Activated gamma-delta T cell treated with anti-CD3 and anti-CD28 coated beads, Interleukin-2, amount 50 U/mL, for 16 hours (primary cell): Measurements from ENCODE around the gene IFIT5.
"Not testable (repeated sequence)": the region's sequence is repeated elsewhere in the genome, so short reads cannot be mapped to it uniquely, and the experiment has no call there.

Experiments used
- DNase-seq: peaks from one replicate; pipeline ENCODE4 v3.0.0-alpha.2; 2020; ENCODE audit warnings: low read depth

The IFIT5 gene, protein sequence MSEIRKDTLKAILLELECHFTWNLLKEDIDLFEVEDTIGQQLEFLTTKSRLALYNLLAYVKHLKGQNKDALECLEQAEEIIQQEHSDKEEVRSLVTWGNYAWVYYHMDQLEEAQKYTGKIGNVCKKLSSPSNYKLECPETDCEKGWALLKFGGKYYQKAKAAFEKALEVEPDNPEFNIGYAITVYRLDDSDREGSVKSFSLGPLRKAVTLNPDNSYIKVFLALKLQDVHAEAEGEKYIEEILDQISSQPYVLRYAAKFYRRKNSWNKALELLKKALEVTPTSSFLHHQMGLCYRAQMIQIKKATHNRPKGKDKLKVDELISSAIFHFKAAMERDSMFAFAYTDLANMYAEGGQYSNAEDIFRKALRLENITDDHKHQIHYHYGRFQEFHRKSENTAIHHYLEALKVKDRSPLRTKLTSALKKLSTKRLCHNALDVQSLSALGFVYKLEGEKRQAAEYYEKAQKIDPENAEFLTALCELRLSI

DNA sequence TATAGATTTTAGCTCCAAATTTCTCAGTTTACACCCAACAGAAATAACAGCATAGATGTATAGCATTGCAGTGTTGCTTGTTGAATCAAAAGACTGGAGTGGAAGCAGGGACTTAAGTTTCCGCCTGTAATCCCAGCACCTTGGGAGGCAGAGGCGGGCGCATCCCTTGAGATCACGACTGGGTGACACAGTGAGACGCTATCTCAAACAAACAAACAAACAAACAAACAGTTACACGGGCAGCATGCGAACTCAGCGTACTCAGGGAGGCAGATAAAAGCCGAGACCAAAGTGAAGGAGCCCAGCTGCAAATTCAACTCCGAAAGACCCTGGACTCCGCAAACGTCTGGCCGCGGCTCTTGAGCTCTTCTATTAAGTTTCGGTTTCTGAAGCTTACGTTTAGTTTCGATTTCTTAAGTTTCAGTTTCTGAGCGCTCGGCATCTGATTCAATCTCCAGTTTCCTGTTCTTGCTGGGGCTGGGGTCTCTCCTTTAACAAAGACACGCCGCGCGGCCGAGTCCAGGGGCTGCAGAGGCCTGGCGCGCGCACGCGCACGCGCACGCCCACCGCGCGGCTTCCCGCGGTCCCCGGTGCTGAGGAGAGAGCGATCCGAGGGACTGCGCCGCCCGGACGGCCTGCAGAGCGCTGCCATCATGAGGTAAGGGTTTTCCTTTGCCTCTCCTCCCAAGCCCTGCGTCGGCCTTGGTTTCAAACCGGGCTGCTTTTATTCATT, at the start of gene IFIT5:
IFIT5 (plus strand) TSS at position 423 of the 733 bp plus-strand sequence; CDS start at position 654, 231 bp downstream.
- DNase-seq, result peak; percentile 37

DNA sequence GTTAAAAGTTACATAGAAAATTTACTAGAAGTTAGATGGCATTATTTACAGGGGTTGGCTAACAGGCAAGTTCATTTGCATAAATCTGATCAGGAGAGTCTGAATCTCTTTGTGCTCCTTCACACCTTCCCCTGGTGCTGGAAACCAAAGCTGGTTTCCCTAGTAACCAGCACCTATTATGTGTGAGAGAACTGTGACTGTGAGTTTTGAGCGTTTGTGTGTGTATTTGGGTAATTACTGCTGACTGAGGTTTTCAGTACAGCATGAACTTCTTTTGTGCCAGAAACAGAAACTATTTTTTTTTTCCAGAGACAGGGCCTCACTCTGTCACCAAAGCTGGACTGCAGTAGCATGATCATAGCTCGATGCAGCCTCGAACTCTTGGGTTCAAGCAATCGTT, 46.8 kb upstream of the IFIT5 start:
- DNase-seq, result no peak

DNA sequence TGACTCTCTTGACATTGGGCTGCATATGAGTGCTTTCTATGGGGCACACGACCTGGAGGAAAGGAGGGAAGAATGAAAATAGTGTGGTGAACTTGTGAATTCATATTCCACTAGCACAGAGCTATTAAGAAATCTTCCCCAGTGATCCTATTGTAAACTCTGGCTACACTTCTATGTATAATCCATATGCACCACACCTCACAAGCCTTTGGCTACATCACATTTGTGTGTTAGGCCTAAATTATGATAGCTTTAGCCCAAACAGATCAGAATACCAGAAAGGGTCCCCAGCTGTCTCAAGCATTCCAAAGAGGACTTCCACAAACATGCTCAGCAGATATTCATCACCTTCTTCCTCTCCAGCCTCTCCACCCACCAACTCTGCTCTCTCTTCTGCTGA, 46.2 kb upstream of the IFIT5 start:
- no peak for DNase-seq

DNA sequence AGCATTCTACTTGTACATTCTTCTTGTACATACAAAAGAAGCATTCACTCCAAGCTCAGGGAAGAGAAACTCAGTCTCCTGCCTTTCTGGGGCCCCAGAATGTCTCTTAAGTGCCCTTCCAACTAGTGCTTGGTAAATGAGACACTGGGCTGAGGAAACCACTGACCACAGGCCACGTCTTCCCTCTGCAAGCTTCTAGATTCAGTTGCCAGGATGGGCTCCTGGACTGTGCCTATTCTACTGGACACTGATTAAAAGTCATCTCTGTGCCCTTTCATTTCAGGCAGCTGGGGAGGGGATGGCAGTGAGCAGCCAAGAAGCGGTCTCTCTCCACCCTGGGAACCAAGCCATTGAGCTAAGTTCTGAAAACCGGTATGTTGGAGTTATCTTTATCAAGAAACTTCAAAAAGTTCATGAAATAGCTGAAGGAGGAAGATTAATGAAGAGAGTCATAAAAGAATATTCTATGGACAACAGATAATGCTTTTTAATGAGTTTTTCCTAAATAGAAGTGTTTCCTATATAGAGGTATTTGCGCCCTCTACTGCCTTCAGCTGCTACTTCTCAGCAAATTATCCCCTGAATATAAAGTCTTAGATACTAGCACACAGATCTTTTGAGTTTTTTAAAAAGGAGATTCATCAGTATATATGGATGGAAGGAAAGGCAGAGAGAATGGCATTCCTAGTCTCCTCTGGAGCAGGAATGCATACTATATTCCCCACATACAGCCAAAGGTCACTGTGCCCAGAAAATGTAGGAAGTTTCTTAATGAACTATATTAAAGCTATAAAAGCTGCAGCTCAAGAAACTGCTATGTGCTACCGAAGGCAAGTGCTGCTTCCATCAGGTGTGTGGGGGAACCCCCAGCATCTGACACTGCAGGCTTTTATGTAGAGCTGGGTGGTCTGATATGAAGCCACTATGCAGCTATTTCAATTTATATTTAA, 44.9 kb upstream of the IFIT5 start:
- DNase-seq, result no peak

DNA sequence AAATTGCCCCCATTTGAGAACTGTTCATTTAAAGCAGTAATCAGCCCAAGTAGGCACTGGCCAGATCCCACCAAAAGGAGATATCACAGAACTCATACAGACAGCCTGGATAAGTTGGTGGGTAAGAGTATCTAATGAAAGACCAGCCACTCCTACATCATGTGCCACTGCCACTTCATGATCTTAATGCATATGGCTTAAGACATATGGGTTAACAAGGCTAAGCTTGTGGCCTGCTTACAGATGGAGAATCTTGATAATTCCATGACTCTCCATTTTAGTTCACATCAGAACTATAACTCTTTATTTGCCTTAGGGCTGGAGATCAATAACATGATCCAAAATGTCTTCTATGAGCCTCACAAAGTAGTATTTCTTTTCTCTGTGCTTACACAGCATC, 43.3 kb upstream of the IFIT5 start:
- no peak for DNase-seq

DNA sequence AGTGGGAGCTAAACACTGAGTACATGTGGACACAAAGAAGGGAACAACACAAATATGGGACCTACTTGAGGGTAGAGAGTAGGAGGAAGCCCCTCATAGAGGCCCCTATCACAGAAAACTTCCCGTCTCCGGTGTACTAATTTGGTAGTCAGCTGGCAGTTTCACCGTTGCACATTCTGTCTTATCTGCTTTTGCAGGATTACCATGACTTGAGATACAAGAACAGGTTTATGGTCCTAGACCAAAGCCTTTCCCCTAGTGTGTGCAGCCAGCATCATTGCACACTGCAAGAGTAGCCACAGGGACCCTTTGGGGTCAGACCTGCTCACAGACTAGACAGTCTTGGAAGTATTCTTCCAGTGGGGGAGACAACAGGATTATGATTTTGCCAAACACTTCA, 42.4 kb upstream of the IFIT5 start:
- no peak for DNase-seq

DNA sequence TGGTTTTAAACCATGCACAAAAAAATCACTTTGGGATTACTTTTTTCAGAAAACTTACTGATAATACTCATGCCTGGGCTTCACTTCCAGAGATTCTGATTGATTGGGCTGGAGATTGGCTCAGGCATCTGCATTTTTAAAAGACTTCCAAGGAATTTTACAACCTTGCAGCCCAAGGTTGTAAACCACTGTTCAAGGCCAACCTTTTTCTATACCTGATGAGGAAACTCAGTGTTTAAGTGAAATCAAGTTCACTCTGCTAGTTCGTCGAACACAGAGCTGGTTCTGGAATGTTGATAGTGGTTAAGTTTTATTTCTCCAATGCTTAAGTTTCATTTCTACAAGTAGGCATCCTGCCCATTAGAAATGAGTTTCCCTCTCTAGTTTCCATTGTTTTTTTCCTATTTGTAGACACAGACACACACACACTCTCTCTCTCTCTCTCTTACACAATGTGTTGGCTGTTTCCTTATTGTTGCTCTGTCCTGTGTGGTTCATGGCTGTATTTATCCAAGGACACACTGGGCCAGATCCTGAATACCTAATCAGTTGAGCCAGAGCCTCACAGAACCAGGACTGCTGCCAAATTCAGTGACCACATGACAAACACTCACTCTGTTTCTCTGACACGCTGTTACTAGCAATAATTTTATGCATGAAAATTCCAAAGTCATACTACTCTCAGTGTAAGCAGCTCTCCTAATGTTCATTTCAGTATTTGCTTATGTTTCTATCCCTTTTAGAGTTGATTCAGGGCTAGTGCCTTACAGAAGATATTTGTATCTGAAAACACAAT, 40.3 kb upstream of the IFIT5 start:
- no peak for DNase-seq

DNA sequence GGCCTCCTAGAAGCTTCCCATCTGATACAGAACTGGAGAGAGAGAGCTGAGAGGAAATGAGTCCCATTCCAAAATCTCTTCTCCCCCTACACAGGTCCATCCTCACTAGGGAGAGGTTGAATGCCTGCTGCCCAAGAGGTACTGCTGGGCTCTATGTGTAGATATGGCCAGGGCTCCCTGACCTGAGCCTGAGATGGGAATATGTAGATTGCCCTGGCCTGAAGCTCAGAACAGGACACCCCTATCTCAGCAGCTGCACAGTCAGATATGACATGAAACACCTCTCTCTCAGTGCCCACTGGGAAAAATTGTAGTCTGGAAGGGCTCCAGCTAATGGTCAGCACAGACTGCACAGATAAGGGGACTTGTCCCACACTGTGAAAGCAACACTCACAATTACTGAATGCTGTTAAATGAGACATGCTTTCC, 39.6 kb upstream of the IFIT5 start:
- no peak for DNase-seq

DNA sequence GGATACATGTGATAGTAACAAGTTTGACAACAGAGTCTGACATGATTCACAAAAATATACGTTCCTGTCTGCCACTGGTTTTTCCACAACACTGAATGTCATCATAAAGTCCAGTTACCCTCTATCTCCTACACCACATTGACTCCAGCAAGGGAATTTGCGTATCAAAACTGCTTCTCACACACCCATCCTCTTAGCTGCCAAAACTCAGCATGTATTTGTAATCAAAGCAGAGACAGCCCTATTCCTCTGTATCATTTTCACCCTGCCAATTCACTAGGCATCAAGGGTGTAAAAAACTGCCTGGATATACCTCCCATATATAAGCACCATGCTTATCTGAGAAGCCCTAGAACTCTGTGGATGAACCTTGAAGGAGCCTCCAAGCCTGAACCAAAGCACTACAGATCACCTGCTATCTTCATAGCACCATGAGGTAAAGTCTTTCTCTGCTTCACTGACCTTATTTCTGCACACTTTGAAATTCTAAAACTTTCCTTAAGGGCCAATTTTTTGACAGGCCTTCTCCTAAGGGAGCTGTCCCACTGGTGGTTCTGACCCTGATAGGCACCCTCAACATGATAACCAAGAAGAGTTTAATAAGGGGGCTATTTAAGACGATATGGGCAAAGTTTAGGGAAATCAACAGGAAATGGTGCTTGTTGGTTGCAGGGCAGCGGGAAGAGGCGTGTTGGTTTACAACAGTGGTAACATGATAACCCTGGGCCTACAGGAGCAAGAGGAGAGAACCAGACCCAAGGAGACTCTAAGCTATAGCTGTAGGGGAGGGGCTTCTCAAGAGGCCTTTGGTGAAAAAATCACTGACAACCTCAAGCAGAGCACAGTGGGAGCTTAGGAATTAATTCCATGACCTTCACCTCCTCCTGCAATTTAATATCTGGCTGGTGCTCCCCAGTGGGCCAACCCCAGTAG, 36.4 kb upstream of the IFIT5 start, which contains the start of gene IFIT1B:
IFIT1B (plus strand) TSS at position 352 of the 933 bp plus-strand sequence; CDS start at position 432, 80 bp downstream.
- no peak for DNase-seq

DNA sequence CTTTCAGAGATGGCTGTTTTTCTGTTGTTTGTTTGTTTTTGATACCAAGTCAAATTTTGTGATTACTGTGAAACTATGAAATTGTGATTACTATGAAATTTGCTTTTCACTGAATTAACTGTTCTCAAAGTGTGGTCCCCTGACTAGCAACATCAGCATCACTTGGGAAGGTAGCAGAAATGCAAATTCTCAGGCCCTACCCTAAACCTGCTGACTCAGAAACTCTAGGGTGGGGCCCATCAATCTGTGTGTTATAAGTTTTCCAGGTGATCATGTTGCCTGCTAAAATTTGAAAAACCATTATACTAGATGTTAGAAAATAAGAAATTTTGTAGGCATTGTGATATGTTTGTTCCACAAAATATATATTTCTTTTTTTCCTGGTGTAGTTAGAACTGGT, 35.3 kb upstream of the IFIT5 start:
- no peak for DNase-seq

DNA sequence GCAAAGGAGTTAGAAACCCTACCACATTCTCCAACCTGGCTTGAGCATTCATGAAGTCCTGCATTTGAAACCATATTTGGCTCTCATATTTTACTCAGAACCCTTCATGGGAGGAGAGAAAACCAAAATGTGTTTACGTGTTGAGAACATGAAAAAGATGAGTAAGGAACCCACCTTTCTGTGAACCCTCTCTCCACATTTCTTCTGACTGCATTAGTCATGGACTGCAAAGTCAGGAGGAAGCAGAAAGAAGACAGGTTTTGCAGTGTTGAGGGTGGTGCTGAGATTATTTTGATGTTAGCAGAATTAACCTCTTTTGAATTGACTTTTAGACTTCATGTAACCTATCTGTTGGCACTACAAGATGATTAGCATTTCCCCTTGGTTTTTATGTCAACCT, 31.6 kb upstream of the IFIT5 start:
- no peak for DNase-seq

DNA sequence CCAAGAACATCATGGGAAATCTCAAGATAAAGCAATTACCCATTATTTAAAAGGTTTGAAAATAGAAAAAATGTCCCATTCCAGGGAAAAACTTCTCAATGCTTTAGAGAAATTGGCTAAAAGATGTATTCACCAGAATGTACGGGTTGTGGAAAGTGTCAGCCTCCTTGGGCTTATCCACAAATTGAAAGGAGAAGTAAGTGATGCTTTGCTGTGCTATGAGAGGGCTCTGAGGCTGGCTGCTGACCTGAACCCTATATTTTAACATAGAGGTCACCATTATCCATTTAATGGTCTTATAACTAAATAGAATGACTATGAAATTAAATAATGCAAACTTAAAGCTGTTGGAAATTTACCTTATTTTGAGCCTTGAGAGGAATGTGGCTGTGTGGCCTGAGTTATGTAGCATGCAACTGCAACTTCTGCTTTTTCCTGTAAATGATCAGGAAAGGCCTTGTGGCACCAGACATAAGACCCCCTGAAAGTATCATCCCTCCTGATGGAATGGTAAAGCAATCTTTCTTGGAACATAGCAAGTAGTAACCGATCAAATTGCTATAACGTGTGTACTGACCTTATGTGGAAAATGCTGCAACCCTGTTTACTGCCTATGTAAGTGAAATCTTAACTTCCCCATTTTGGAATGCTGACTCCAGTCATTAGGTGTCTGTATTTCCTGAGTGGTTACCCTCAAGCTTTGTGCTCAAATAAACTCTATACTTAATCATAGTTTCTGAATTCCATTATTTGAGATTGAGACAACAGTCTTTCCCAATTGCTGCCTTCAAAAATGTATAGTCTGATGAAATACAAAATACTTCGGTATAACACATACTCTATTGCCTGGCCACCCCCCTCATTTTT, 29.7 kb upstream of the IFIT5 start:
- DNase-seq, result no peak

DNA sequence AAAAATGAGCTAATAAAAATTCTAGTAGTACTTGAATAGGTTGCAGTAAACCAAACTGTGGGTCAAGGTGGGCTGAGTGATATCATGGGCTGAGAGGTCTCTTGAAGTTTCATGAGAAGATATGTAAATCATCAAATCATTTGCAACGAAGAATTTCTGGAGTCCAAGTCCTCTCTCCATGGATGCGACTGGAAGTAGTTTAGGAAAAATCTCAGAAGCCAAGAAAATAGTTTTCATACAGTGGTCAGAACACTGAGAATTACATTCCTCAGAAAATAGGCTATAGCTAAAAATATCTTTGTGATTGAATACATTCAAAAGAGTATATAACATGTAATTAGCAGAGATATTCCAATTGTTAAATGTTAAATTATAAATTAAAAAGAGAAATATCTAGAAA, 25.6 kb upstream of the IFIT5 start:
- DNase-seq, result no peak

DNA sequence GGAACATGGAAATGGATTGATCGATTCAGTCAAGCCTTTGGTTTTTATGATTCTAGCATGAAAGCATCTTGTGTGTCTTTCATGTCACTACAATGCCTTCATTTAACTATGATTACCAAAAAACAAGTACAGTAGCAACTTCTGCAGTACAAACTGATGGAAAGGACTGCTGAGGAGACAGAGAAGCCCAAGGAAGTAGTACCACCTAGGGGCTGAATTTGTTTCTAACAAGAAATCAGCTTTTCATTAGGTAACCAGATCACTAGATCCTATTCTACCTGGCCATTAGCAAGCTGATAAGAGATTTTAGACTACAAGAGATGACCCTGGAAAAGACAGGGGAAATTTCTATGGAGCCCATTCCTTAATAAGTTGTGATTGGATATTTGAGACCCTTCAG, 25.1 kb upstream of the IFIT5 start:
- no peak for DNase-seq

DNA sequence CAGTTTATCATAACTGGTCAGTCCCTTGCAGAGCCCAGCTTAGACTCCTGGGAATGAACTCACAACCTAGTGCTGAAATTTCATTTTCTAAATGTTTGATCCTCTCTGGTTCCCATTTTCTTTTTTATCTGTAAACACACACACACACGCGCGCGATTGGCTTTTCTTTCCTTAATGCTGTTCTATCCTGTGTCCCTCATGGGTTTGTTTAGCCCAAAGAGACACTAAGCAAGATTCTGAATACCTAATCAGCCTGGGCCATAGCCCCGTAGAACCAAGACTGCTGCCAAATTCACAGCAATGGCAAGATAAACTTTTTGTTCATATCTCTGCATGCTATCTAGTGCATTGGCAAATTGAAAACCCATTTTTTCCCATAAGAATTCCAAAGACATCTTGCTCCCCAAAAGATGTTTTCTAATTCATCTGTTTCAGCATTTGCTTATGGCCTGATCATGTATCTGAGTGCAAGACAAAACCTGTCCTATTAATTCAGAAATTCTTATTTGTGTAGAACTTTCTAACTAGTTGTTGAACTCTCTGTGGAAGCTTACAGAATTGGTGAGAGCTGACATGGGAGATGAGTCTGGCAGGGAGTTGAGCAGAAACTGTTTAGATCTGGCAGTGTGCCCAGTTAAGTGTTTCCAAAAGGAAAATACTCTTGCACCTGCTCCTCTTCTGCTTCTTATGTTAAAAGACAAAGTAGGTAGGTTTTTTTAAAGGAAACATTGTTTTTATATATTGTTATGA, 23.7 kb upstream of the IFIT5 start:
- no peak for DNase-seq

DNA sequence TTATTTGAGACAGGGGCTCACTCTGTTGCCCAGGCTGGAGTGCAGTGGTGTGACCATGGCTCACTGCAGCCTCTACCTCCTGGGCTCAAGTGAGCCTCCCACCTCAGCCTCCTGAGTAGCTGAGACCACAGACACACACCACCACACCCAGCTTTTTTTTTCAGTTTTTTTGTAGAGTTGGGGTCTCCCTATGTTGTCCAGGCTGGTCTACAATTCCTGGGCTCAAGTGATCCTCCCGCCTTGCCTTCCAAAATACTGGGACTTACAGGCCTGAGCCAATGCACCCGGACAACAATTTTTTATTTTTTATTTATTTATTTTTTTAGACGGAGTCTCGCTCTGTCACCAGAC, 23.2 kb upstream of the IFIT5 start:
- not testable (repeated sequence) for DNase-seq

DNA sequence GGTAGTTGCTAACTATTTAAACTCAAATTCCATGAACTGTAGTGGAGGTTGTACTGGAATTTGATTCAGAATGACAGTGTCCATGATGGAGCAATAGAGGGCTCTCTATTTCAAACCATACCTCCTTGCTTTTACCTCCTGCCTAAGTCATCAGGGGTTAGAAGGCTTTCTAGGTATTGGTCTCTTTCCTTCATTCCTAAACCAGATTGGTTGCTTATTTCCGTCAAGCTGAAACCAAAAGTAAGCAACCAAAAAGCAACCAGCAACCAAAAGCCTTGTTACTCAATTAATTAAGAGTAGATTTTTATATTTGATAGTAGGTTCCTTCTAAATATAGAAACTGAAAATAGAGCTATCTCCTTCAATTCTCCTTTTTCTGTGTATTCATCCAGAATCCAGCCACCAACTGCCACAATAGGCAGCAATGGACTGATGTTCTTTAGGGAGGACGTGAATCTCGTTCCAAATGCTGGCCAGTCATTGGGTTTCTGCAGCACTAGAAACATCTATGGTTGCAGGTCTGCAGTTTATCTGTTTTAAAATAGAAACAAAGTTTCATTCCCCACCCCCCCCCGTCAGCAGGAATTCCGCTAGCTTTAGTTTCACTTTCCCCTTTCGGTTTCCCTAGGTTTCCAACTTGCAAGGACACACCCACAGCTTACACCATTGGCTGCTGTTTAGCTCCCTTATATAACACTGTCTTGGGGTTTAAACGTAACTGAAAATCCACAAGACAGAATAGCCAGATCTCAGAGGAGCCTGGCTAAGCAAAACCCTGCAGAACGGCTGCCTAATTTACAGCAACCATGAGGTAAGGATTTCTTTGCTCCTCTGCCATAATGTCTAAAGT, 22.2 kb upstream of the IFIT5 start, which contains the start of gene IFIT1:
IFIT1 (plus strand) TSS at position 717 of the 850 bp plus-strand sequence; CDS start at position 807, 90 bp downstream.
- no peak for DNase-seq
